MCF 10A (cell line): ENCODE data around the gene CROCC2. TPM values are rescaled to one million over a fixed set of nuclear protein-coding genes. Genes with fewer than 3 reads are reported as not detected.

Experiments
- BruUV-seq: library from RNA; stranded (reverse); fragments of 400-500 nt; replicated peaks from 2 replicates; lab custom pipeline; 2021; lab: Mats Ljungman, UMichigan
- CTCF ChIA-PET: fragments of 300-600 bp; sonication (Branson Sonifier 250); formaldehyde crosslinking; extraction: SDS; loops from one replicate; lab custom pipeline; 2021; ENCODE audit warnings: antibody characterized with exemption, inconsistent platforms; lab: Yijun Ruan, JAX
- POLR2A ChIA-PET: fragments of 300-600, 350-650 bp; sonication (Branson Sonifier 250); formaldehyde crosslinking; extraction: SDS; loops from one replicate; lab custom pipeline; 2020; ENCODE audit warnings: antibody characterized with exemption, inconsistent platforms; lab: Yijun Ruan, JAX
- DNase-seq: peaks from one replicate; pipeline ENCODE4 v3.0.0-alpha.2; 2018; ENCODE audit not compliant: unreplicated experiment
- H3K27ac Mint-ChIP-seq: one replicate; pipeline ENCODE4 v1.8.0; 2022; ENCODE audit warnings: mild to moderate bottlenecking, low read depth, mixed read lengths; ENCODE audit not compliant: unreplicated experiment
- H3K27me3 Mint-ChIP-seq: one replicate; pipeline ENCODE4 v1.8.0; 2022; ENCODE audit warnings: mixed read lengths; ENCODE audit not compliant: insufficient read depth, unreplicated experiment
- H3K36me3 Mint-ChIP-seq: one replicate; pipeline ENCODE4 v1.8.0; 2022; ENCODE audit warnings: mild to moderate bottlenecking, moderate library complexity, mixed read lengths; ENCODE audit not compliant: insufficient read depth, unreplicated experiment
- H3K4me1 Mint-ChIP-seq: one replicate; pipeline ENCODE4 v1.8.0; 2022; ENCODE audit warnings: mixed read lengths; ENCODE audit not compliant: insufficient read depth, unreplicated experiment
- H3K4me3 Mint-ChIP-seq: one replicate; pipeline ENCODE4 v1.8.0; 2022; ENCODE audit warnings: mild to moderate bottlenecking, moderate library complexity, mixed read lengths; ENCODE audit not compliant: unreplicated experiment
- H3K9me3 Mint-ChIP-seq: one replicate; pipeline ENCODE4 v1.8.0; 2022; ENCODE audit warnings: mixed read lengths; ENCODE audit not compliant: unreplicated experiment
- CTCF ChIP-seq: fragments of 200-600 bp; IDR thresholded peaks from one replicate; pipeline ENCODE4 v1.8.0; 2022; ENCODE audit warnings: antibody characterized with exemption, mild to moderate bottlenecking; ENCODE audit not compliant: unreplicated experiment
- intact Hi-C: fragments of 100-400 bp; cut with micrococcal nuclease; formaldehyde crosslinking; loops from 2 replicates; pipeline ENCODE4 v1.14.1; 2022
- total RNA-seq: library from RNA; stranded (reverse); gene quantifications from 2 replicates; pipeline ENCODE4 v1.2.3, GENCODE V29; 2022

The CROCC2 gene
- total RNA-seq, 1 experiment from 2014 or later, result not detected

- Mint-ChIP-seq H3K27ac (no peak overlapping the region), H3K4me1 (peaks cover 24% of the 10 kb centered on the region), H3K27me3 (no peaks in the 10 kb centered on the region), H3K9me3 (no peaks in the 10 kb centered on the region), H3K4me3 (no peak overlapping the region), H3K36me3 (peaks cover 12% of the 10 kb centered on the region)
- POLR2A ChIA-PET, result interaction anchor here (0.5 to 1.0 kb wide), 4 partner anchors 8 to 339 kb away, joined by 3 to 4 read pairs (median 4); no protein-coding TSS in a partner anchor
- intact Hi-C loops, result loop anchor here (2.0 to 5.0 kb wide), 2 partner anchors 78 to 149 kb away; no protein-coding TSS in a partner anchor
- DNase-seq, result peak; percentile 55
- no peak for TF ChIP-seq CTCF
- CTCF ChIA-PET, result interaction anchor here (0.6 to 2.0 kb wide), 7 partner anchors 13 to 942 kb away, joined by 3 to 5 read pairs (median 3); no protein-coding TSS in a partner anchor
- no TSS peak for BruUV-seq
Measured at GRCh38 chr2:240912878-240913809, 7.0 kb downstream of the CROCC2 start.

DNA sequence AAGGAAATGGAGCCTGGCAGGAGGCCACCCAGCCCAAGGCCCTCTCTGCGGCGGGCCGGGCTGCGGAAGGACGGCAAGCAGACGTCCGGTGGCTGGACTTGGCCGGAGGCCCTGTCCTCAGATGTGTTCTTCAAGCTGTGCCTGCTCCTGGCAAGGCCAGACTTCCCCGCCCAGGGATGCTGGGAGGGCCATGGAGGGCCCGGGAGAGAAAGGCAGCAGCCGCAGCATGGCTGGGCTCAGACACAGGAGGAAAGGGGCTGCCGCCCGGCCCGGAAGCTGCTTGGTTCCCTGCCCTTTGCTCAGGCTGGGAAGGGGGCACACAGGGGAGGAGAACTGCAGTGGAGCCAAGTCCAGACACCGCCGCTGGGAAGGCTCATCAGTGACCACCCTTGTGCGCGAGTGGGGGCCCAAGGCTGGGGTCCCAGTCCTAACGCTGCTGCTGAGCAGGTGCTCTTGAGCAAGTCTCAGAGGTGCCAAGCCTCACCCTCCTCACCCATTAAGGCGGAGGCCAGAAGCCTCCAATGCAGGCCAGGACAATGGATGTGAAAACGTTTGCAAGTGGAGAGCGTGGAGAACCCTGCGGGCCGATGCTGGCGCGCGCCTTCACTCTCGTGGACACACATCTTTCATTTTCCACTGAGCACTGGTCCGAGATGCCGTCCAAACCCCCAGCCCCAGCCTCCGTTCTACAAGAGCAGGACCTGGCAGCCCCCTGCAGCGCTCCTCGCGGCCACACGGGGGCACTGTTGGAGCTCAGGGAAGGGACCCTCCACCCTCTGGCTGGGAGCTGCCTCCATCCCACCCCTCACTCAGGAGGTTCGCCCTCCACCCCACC is 7.9 kb downstream of the CROCC2 start:
- intact Hi-C loops, result loop anchor here (2.0 to 5.0 kb wide), 2 partner anchors 77 to 148 kb away; no protein-coding TSS in a partner anchor
- Mint-ChIP-seq H3K4me3 (no peak overlapping the region), H3K36me3 (peaks cover 12% of the 10 kb centered on the region), H3K27ac (no peak overlapping the region), H3K9me3 (no peaks in the 10 kb centered on the region), H3K4me1 (peaks cover 24% of the 10 kb centered on the region), H3K27me3 (no peaks in the 10 kb centered on the region)
- peak; percentile 76 for DNase-seq
- BruUV-seq, result no TSS peak
- POLR2A ChIA-PET, result interaction anchor here (0.6 kb wide), 1 partner anchor 340 kb away, joined by 4 read pairs; no protein-coding TSS in a partner anchor
- CTCF ChIA-PET, result interaction anchor here (0.6 to 1.5 kb wide), 12 partner anchors 12 to 943 kb away, joined by 3 to 5 read pairs (median 3); no protein-coding TSS in a partner anchor
- TF ChIP-seq CTCF, result peak; percentile 97

- H3K4me3 Mint-ChIP-seq, result no peak overlapping the region
- intact Hi-C loops, result loop anchor here (5.0 kb wide), 1 partner anchor 147 kb away; no protein-coding TSS in a partner anchor
- no peak overlapping the region for H3K27ac Mint-ChIP-seq
- H3K36me3 Mint-ChIP-seq, result peaks cover 12% of the 10 kb centered on the region
- peaks cover 24% of the 10 kb centered on the region for H3K4me1 Mint-ChIP-seq
- ChIA-PET POLR2A (no interaction called here), CTCF (interaction anchor here (0.6 to 1.5 kb wide), 7 partner anchors 15 to 626 kb away, joined by 3 to 5 read pairs (median 3); no protein-coding TSS in a partner anchor)
- no TSS peak for BruUV-seq
- no peak for DNase-seq
- no peaks in the 10 kb centered on the region for H3K9me3 Mint-ChIP-seq
- TF ChIP-seq CTCF, result no peak
- no peaks in the 10 kb centered on the region for H3K27me3 Mint-ChIP-seq
Measured at GRCh38 chr2:240914645-240915525, 8.7 kb downstream of the CROCC2 start.
